ENCODE data around the gene COL7A1. TPM values are rescaled to one million over a fixed set of nuclear protein-coding genes. Genes with fewer than 3 reads are reported as not detected.

COL7A1 gene
- polyA plus RNA-seq, 1 donor, result 21.6 TPM

DNA sequence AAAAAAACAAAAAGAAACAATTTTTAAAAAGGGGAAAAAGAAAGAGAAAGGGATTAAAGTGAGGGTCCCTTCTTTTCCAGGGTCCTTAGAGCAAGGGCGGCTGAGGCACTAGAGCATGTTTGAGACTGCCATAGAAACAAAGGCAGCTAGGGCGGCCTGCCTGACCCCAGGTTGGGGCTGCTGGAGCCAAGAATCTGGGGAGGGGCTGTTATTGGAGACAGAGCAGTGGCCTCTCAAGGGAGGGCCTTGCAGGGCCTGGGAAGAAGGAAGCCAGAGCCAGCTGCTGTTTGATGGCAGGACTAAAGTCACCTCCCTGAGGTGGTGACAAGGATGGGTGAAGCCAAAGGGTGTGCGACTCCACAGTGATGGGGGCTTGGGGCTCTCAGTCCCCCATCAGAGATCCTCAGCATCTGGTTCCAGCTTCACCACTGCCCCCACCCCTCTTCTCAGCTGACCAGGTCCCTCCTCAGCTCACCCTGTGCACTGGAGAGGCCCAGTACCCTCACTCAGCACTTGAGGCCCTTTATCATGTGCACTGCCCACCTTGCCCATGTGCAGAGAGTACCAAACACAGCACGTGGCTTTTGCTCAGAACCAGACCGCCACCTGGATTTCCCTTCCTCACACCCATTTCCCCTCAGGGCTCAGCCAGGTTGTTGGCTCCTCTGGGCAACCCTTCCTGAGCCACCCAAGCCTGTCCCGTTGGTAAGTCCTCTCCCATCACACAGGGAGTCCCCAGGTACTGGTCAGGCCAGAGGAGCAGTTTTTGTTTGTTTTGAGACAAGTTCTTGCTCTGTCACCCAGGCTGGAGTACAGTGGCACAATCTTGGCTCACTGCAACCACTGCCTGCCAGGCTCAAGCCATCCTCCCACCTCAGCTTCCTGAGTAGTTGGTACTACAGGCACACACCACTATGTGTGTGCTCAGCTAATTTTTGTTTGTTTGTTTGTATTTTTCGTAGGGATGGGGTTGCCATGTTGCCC, 24.7 kb upstream of the COL7A1 start:
- no peak for DNase-seq

DNA sequence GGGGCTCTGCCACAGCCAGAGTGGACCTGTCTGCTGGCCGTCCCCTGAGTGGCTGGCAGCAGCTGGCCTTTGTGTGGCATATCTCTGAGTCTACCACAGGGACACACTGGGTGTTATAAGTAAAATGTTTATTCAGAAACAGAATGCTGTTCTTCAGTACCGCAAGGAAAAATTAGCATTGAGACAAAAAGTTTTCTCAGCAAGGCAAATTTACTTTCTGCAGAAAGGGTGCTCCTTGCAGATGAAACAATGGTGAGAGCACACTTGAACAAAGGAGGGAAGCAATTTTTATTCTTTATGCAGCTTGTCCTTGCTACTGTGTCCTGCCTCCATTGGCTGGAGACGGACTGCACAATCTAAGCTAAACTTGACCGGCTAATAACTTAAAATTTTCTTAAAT, 22.4 kb upstream of the COL7A1 start:
- no peak for DNase-seq

DNA sequence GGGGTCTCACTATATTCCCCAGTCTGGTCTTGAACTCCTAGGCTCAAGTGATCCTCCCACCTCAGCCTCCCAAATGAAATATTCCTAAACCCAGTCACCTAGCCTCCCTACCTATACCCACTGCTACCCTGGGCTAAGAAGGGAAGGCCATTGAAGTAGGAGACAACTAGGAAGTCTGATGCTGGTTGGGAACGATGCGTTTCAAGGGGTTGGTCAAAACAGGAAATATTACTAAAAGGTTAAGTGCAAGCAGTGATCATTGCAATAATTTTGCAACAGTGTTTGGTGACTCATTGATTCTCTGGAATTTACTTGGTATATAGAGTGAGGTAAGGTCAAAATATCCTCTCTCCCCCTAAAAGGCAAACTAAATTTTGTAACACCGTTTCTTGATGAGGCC, 18.9 kb upstream of the COL7A1 start:
- no peak for DNase-seq

DNA sequence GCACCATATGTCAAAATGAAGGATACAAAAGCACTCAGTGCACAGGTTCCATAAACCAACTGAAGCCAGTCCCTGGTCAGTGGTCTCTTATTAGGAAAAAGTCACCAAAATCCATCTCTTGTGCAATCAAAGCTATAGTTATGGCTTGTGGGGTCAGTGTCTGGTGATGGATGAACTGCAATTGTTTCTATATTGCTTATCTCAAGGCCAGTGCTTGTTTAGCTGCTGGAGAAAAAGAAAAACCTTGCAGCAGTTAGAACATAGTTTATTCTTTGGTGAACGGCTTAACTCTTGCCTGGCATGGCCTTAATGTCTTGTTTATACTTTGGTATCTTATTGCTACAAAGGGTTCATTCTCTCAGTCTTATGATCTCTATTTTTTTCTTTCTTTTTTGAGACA, 17.2 kb upstream of the COL7A1 start:
- DNase-seq, result no peak

DNA sequence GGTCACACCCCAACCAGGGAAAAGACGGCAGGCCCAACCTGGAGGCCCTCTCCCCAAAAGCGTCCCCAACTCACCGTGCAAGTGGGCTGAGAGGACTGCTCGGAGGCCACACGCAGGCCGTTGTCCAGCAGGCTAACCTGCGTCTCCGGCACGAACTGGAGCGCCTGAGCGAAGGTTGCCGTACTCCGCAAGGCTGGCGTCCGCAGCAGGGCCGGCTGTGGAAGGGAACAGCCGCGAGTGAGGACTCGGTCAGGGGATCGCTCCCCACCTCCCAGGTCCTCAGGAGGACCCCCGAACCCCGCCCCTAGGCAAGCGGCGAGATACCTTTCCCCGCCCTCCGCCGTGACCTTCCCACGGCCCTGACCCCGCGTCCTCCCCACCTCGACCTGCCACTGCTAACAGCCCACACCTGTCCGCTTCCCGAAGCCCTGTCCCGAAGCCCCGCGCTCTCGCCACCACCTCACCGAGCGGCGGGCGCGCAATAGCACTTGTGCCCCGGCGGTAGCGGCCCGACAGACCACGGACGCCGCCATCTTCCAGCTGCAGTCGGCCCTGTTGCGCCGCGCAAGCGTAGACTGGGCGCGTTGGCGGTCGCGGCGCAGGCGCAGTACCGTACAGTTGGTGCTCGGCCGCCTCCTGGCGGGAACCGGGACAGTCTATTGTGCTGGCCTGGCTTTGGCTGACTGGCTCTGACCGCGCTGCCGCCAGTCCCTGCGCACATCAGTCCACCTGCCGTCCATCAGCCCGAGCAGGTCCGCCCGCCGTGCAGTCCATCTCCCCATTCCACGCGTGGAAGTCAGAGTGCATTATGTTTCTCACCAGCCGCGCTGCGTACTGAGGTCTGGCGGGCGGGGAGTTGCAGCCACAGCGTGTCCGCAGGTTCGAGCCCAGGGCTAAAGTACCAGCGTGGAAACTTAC, 14.2 kb upstream of the COL7A1 start, which contains the start of gene UQCRC1:
Gene UQCRC1, minus strand, starts transcription at position 559 of the 918 bp plus-strand sequence. Its CDS starts 26 bp downstream, at position 533.
- DNase-seq, result peak; percentile 90

DNA sequence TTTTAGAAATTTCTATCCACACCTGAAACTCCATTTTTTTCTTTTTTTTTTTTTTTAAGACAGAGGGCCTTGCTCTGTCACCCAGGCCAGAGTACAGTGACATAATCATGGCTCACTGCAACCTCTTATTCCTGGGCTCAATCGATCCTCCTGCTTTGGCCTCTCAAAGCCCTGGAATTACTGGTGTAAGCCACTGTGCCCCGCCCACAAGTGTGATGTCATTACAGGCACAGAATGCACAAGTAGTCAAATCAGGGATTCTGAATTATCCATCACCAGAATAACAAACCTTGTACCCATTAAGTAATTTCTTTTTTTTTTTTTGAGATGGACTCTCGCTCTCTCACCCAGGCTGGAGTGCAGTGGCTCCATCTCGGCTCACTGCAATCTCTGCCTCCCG, 12.4 kb upstream of the COL7A1 start:
- DNase-seq, result no peak

DNA sequence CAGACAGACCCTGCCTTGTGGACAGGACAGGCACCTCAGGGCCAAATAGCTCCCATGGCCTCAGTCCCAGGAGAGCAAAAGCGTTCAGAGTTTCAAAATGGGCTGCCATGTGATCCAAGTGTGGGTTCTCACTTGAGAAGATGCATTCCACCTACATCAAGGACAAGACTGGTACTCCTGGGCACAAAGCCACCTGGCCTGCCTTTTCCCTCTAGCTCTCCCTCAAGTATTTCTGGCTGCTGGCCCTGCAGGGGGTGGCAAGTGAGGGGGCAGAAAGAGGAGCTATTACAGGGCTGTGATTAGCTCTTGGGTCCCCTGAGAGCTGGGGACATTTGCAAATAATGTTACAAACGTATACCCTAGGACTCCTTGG, 6.5 kb upstream of the COL7A1 start:
- DNase-seq, result no peak

DNA sequence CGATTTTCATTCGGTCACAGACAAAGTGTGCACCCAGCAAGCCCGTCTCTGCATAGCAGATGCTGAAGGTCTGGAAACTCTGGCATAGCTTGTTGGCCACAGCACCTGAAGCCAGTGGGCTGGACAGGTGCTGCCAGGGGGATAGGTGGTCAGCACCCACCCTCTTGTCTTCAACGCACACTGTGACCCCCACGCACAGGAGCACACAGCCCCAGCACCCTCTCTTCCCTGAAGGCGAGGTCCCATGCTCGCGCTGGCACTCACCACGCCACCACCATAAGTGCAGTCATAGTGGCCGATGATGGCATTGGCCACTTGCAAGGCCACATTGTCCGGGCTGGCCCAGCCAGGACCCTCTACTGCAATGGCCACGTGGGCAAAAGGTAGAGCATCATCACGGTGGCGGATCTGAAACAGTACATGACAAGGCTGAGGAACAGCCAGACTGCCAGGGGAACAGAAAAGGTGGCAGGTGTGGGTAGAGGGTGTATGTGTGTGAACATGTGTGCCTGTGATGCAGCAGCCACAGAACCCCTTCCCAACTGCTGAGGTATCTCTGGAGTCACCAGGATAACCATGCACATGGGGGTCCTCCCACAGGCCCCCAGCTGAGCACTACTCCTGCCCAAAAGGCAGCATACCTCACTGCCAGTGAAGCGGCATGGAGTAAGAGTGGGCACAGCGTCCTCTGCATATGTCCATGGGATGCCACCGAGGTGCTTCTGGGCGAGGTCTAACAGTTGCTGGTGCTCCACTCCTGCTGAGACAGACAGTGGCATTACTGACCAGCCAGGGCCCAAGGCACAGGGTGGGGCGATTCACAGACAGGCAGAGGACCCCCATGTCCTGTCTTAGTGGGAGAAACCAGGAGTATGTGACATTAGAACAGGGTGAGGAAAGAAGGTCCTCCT, 5.8 kb upstream of the COL7A1 start:
- no peak for DNase-seq

DNA sequence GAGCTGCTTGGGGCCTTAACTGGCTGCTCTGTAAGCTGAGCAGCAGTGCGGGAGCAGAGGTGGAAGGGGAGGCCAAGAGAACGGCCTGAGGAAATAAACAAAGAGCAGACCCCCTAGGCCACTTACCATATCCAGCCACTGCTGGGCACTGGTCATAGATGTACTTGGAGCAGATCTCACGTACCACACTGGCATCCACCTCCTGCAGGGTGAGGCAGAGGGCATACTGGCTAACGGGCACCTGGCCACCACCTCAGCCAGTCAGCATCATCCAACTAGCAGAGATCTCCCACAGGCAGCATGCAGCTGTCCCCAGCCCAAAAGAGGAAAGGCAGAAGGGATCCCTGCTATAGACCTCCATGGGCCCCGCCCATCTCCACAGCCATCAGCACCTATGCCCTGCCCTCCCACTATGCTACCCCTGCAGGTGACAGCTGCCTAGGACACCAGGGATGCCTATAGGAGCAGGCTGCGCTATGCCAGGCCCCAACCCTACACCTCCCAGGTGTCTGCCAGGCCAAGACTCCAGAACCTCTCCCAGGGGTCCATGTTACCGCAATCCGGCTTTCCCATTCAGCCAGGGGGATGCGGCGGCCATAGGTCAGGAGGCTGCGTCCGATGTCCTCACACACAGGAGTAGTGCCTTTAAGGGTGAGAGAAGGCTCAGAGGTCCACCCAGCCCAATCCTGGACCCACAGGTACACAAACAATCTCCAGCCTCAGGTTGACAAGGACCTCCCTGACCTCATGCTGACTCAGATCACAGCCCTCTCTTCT, 4.6 kb upstream of the COL7A1 start:
- DNase-seq, result no peak

DNA sequence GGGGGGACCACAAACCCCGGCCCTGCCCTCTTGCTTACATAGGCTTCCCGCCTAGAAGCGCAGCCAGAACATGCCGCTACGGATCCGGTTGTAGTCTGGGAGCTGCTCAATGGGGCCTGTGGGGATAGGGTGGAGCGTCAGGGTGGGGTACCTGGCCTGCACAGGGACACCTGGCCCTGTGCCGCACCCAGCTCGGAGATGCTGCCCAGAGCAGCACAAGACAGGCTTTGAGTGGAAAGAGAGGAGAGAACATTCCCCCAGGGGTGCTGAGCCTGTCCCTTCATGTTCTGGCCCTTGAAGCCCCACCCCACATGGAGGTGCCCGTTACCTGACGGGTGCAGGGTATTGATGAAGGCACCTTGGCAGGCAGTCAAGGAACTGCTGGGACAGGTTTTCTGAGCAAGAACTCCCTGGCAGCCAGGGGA, 4.0 kb upstream of the COL7A1 start:
- DNase-seq, result no peak

DNA sequence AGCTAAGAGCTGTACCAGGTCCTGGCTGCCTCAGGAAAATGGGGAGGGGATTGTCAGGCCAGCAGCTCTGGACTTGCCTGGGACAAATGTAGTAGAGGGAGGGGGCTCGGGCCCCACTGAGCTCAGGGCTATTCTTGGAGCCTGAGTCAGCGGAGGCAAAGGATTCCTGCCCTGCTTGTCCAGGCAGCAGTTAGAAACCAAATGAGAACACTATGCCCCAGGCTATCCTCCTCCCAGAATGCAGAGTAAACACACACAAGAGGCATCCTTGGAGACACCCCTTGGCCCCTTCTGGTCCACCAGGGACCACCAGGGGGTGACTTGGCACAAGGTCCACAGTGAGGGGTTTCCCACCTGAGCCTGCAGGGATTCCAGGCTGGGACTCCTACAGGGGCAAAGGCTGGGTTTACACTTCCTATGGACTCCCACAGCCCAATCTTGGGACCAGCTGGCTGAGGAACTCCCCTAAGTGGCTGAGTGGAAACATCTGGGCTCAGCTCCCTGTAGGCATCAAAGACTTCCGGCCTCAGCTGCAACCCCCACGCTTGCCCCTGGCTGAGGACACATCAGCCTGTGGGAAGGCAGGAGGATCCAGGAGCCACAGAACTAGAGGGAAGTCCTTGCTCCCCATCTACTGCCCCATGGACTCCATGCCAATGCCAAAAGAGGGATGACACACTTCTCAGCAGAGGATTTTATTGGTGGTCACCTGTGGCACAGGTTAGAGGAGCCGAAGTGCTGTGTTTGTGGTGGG, 3.4 kb upstream of the COL7A1 start:
- DNase-seq, result peak; percentile 84

DNA sequence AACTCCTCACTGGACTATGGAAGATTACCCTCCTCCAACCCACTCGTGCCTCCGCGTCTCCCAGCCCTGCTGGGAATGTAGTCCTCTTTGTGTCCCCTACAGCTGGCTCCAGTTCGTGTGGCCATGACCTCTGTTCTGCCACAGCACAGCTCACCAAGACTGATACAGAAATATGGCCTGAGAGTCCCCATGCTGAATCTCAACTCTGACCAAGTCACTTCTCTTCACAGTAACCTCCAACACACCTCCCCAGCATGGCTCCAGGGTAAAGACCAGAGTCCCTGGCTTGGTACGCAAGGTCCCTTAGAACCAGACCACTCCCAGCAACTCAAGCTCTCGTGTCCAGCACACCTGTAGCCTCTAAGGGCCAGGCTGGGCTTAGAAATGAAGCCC, 2.3 kb upstream of the COL7A1 start:
- no peak for DNase-seq

DNA sequence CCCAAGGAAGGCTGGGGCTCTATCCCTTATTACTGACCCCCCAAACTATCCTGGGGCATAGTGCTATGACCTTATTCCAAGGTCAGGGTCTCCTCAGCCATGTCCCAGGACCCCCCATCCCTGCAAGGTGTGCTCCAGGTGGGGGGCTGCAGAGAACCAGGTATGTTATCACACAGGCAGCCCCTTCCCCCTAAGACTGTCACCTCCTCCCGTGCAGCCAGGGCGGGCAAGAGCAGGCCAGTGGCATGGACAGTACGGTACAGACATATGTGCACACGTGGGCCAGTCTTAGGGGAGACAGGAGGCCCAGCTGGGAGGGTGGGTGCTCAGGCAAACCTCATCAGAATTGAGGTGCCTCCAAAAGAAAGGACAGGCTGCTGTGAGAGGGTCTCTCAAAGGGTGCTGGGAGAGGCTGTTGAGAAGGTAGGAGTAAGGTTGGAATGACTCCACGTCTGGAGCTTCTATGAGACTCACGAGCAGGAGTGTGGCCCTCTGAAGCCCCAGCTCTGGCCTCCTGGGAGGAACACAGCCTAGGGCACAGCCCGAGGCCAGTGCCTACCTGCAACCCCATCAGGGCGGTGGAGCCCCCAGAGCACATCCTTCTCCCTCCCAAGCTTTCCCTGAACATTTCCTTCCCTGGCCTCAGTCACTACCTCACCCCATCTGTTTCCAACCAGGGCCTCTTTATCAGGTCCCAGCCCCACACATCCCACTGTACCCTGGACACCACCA, 1.7 kb upstream of the COL7A1 start:
- DNase-seq, result no peak

DNA sequence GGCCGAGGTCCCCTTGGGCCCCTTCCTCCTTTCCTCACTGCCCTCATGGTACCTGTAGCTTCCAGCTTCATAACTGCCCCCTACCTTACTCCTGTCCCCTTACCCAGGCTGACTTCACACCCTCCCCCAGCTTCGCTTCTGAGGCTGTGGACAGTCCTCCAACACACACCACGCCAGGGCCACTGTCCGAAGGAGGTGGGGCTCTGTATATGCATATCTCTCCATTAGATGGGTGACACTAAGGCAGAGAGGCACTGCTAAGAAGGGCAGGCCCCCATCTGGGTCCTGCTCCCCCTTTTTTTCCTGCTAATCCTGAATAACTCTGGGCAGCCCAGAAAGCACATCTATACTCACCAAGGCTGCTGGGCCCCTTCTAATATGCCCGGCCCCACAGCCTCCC, 1.0 kb upstream of the COL7A1 start:
- no peak for DNase-seq

DNA sequence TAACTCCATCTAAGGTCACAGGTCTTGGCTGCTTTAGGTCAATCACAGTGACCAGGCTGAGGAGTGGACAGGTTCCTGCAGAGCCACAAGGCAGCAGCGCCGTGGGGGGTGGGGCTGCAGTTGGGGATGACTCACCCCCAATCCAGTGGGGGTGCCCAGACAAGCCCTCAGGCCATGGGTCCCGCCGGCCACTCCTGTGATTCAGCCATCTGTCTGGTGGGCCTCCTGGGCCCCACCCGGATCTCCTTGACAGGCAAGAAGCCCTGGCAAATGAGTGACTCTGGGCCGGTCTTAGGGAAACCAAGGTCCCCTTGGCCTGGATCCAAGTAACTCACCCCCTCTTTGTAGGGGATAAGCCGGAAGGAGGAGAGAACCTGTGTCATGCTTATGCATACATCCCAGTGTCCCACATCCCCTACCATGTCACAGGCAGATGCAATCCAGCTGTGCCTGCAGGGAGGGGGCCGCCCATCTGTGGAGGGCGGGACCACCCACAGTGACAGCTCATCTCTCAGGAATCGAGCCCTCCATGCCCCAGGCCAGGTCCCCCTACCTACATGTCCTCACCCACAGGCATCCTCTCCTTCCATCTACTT, 495 bp upstream of the COL7A1 start:
- DNase-seq, result peak; percentile 31

DNA sequence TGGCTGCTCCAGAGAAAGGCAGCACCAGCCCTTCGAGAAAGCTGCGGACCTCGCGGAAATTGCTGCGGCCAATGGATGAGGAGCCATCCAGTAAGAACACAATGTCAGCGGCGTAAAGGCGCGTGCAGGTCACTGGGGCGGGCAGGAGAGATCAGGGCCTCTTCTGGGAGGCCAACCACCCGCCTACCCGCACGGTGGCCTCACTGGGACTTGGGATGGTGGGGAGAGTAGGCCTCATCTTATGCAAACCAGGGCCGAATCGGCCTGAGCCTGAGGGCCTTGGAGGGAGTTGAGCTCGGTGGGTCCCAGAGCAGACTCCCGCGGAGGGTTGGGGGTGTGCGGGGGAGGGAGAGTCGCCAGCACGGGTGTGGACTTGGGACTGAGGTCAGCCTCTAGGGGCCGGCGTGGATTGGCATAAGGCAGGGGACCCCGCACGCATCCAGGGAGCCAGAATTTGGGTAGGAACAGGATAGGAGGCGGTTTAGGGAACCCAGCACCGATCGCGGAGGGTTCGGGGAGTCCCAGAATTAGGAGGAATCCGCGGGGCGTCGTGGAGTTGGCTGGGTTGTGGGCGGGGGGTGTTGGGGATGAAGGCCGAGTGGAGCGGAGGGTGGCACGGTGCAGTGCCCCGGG, 596 bp downstream of the COL7A1 start:
- no peak for DNase-seq

DNA sequence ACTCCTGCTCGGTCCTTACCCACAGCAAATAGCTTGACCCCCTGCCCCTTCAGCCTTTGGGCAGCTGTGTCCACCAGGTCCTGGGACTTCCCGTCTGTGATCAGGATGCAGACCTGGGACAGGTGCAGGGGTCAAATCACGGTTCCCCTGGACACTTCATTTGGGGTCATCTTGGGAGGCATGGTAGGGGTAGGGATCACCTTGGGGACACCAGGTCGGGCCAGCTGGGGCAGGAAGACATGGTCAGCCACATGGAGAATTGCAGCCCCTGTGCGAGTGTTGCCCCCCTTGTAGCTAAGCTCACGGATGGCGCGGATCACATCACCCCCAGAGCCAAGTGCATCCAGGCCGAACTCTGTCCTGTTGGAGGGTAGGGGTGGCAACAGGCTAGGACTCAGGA, 1.8 kb downstream of the COL7A1 start:
- no peak for DNase-seq

DNA sequence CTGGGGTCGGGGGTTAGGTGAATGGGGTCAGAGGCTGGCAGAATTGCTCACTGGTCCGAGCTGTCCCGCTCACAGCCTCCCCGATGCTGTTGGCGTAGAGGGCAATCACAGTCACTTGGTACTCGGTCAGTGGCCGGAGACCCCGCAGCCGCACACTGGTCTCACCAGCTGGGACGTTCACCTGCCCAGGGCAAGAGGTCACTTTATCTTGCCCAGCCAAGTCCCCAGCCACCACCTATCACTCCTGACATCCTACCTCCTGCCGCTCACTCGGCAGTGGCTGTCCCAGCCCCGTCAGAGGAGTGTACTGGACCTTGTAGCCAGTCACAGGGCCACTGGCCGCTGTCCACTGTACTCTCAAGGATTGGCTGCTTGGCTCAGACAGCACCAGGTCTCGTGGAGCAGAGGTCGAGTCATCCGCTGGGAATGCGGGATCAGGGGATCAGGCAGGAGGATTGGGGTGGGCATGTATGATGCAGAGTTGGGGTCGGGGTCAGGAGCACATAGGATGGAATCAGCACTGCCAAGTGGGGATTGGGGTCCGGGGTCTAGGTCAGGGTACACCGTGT, 2.5 kb downstream of the COL7A1 start:
- no peak for DNase-seq
